Measurements from ENCODE around the gene SETD7. TPM values are rescaled to one million over a fixed set of nuclear protein-coding genes. Genes with fewer than 3 reads are reported as not detected.

Gene SETD7
- total and polyA plus RNA-seq, 2 of the 8 experiments (the other 6 are each of a cell fraction or from before 2014, with no cell fraction given), result 1.5 to 4.6 TPM

- Histone ChIP-seq H4K5ac (ENCODE audit: insufficient read length, low read depth, low read length) (no peak overlapping the region), H3K4me3 (ENCODE audit: extremely low read depth in 1 of 4, insufficient read depth in 2 of 4, low read depth in 3 of 4, low read length in 4 of 4) (no peak overlapping the region), H4K20me1 (replicated peaks in 1 of 2; ENCODE audit: control insufficient read depth in 1 of 2, insufficient read depth in 2 of 2, low read length in 2 of 2) (no peaks in the 10 kb centered on the region), H3K9me3 (ENCODE audit: insufficient read depth in 2 of 2, low read depth in 1 of 2, low read length in 1 of 2) (no peaks in the 10 kb centered on the region), H2AFZ (ENCODE audit: low read length) (0 out of 2 replicates have a peak overlapping the region, but pooled peaks have one; percentile 83), H3K23ac (ENCODE audit: insufficient read length) (no peak overlapping the region), H2BK20ac (ENCODE audit: low read length) (no peak overlapping the region), H2BK15ac (ENCODE audit: low read length) (no peak overlapping the region), H2BK120ac (replicated peaks; ENCODE audit: low read depth, low read length) (no peak overlapping the region), H3K4me2 (ENCODE audit: insufficient read depth in 1 of 2, low read depth in 2 of 2, low read length in 2 of 2) (no peak overlapping the region), H3K56ac (replicated peaks; ENCODE audit: insufficient read length, low read depth, low read length) (no peak overlapping the region), H2AK5ac (ENCODE audit: low read depth, low read length) (no peak overlapping the region), H3K4ac (replicated peaks; ENCODE audit: insufficient read length, low read depth, low read length) (peak overlapping the region; percentile 72), H4K91ac (replicated peaks; ENCODE audit: insufficient read length, low read length) (no peak overlapping the region), H3K18ac (ENCODE audit: extremely low read depth, low read length) (no peak overlapping the region), H3K79me1 (ENCODE audit: low read depth, low read length) (no peaks in the 10 kb centered on the region), H3K14ac (ENCODE audit: insufficient read length) (no peak overlapping the region), H3K4me1 (replicated peaks in 1 of 4; ENCODE audit: control insufficient read depth in 3 of 4, insufficient read depth in 4 of 4, low read length in 3 of 4) (peaks cover 0 to 8% (median 3%) of the 10 kb centered on the region in 4 experiments; a peak in 3 of 7 replicates), H3K27me3 (replicated peaks in 1 of 4; ENCODE audit: control insufficient read depth in 3 of 4, extremely low read depth in 1 of 4, insufficient read depth in 3 of 4, low read length in 3 of 4) (no peaks in the 10 kb centered on the region), H3K27ac (ENCODE audit: low read depth, low read length) (no peak overlapping the region), H2BK12ac (ENCODE audit: low read depth, low read length) (no peak overlapping the region), H2BK5ac (ENCODE audit: low read depth, low read length) (no peak overlapping the region), H3K36me3 (ENCODE audit: control insufficient read depth in 2 of 4, insufficient read depth in 4 of 4, low read length in 3 of 4) (no peaks in the 10 kb centered on the region), H4K8ac (ENCODE audit: extremely low read depth, insufficient read depth, low read length) (no peak overlapping the region), H3K23me2 (ENCODE audit: low read depth, low read length) (no peaks in the 10 kb centered on the region), H3K79me2 (ENCODE audit: control insufficient read depth in 1 of 2, insufficient read depth in 2 of 2, low read length in 2 of 2) (no peaks in the 10 kb centered on the region), H3K9ac (replicated peaks in 1 of 4; ENCODE audit: extremely low read depth in 1 of 4, low read depth in 3 of 4, low read length in 3 of 4) (no peak overlapping the region)
- CTCF ChIA-PET (ENCODE audit: partially characterized antibody), result interaction anchor here (0.7 to 2.1 kb wide), 6 partner anchors 9 to 158 kb away, joined by 3 to 9 read pairs (median 4); no protein-coding TSS in a partner anchor
- POLR2A ChIA-PET (ENCODE audit: partially characterized antibody), result interaction anchor here (1.3 kb wide), 1 partner anchor 35 kb away, joined by 4 read pairs; no protein-coding TSS in a partner anchor
- DNase-seq (ENCODE audit: low read depth in 1 of 2, low spot score in 2 of 2) (no peak), FAIRE-seq (no peak)
- TF ChIP-seq FOSL1 (IDR thresholded peaks at IDR 0.05; ENCODE audit: insufficient read depth, low read depth, low read length) (no peak), SP4 (IDR thresholded peaks at IDR 0.05; ENCODE audit: low read length) (no peak), KDM1A (IDR thresholded peaks at IDR 0.05; ENCODE audit: borderline replicate concordance, low read length) (no peak), EGR1 (IDR thresholded peaks at IDR 0.05; ENCODE audit: borderline replicate concordance, low read depth, low read length) (no peak), SRF (IDR thresholded peaks at IDR 0.05; ENCODE audit: low read depth, low read length) (no peak), BACH1 (IDR thresholded peaks at IDR 0.05; ENCODE audit: low read length) (no peak), ATF2 (IDR thresholded peaks at IDR 0.05; ENCODE audit: low read length) (no peak), EZH2 (IDR thresholded peaks at IDR 0.05; ENCODE audit: low read depth, low read length, severe bottlenecking) (no peak), RAD21 (IDR thresholded peaks at IDR 0.05 in 1 of 2, conservative IDR thresholded peaks at IDR 0.05 in 1 of 2; ENCODE audit: low read depth in 2 of 2, low read length in 2 of 2) (no peak), HDAC2 (IDR thresholded peaks at IDR 0.05; ENCODE audit: borderline replicate concordance in 1 of 2, low read depth in 2 of 2, low read length in 2 of 2) (no peak), POLR2AphosphoS5 (IDR thresholded peaks at IDR 0.05; ENCODE audit: low read depth, low read length) (no peak)
- 79% methylated on average over 3 of the region's 3 CpGs; no CpG with 5 or more reads in 1 of the 2 experiments for WGBS, 2 experiments (ENCODE audit: extremely low coverage in 1 of 2, insufficient coverage in 1 of 2, insufficient read length in 1 of 2, insufficient replicate concordance in 2 of 2, low coverage in 1 of 2, low lambda C conversion rate in 2 of 2, missing lambda C conversion rate in 1 of 2)
Observed at GRCh38 chr4:139488442-139488841, 67.6 kb downstream of the SETD7 start.

Measured in H1 (cell line).